ENCODE results near the gene LCN9. TPM values are rescaled to one million over a fixed set of nuclear protein-coding genes. Genes with fewer than 3 reads are reported as not detected.
"Not testable (repeated sequence)": the region's sequence is repeated elsewhere in the genome, so short reads cannot be mapped to it uniquely, and the experiment has no call there.

The LCN9 gene
- total RNA-seq, 1 donor from 2014 or later = not detected

GRCh38 chr9:135647884-135648283 is 15.2 kb upstream of the LCN9 start:
- DNase-seq = no peak

DNA sequence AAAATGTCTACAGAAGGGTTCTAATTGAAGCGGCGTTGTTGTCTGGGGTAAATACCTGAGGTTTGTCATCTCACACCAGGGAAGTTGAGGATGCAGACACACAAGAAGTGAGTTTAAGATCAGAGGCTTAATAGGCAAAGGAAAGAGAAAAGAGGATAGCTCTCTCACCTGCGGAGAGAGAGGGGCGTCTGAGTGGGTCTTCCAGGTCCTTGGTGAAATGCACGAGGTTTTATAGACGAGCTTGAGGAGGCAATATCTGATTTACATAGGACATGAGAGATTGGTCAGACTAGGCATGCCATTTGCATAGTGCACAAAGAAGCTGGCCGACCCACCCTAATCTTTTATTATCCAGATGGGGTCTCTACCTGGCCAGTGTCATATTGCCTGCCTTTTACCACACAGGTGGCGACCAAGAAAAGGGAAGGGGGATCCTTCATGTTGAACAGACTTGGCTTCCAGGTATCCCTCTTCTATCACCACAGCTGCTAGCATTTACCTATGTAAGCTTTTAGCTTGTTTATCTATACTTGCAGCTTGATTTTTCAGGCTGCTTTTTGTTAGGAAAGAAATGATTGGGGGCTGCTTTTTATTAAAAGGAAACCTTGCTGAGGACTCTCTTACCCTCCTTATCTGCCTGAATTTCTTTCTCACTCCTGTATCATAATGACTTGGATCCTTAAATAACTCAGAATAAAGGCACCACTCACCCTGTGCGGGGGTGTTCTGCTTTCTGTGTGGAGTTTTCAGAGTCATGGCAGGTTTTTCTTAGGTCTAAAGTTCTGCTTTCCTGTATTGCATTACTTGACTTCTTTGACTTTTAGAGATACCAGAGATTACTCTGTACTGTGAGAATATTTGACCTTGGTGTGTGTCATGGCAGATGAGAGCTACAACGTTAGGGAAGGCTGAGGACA is 14.4 kb upstream of the LCN9 start:
- DNase-seq = no peak

DNA sequence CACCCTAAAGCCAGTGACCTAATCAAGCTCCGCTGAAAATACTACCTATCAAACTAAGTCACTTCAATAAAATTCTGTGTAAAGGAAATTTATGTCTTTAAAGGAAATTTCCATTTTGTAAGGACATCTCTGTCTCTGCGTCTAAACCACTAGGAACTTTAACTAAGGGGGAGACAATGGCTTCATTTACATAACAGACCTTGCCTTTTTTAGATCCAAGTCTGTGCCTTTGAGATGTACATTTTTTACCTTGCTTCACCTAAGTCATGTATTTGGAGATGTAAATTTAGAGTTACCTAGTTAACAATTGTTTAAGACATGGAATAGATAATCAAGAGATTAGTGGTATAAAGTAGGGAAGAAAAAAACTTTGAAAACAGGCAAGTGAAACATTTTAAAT is 13.6 kb upstream of the LCN9 start:
- DNase-seq = no peak

DNA sequence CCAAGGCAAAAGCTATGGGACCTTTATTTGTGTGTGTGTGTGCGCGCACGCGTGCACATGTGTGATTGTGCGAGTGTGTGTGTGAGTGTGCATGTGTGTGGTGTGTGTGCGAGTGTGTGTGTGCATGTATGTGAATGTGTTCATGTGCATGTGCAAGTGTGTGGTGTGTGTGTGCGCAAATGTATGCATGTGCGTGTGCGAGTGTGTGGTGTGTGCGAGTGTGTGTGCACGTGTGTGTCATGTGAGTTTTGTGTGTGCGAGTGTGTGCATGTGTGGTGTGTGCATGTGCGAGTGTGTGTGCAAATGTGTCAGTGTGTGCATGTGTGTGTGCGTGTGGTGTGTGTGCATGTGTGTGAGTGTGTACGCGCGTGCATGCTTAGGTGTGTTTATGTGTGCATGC is 12.7 kb upstream of the LCN9 start:
- no peak for DNase-seq

GRCh38 chr9:135655317-135655716 is 7.8 kb upstream of the LCN9 start:
- no peak for DNase-seq

- DNase-seq = no peak
Observed at GRCh38 chr9:135657416-135657815, 5.7 kb upstream of the LCN9 start.

GRCh38 chr9:135659252-135659651 is 3.9 kb upstream of the LCN9 start:
- DNase-seq = no peak

GRCh38 chr9:135660407-135660806 is 2.7 kb upstream of the LCN9 start:
- DNase-seq = no peak

DNA sequence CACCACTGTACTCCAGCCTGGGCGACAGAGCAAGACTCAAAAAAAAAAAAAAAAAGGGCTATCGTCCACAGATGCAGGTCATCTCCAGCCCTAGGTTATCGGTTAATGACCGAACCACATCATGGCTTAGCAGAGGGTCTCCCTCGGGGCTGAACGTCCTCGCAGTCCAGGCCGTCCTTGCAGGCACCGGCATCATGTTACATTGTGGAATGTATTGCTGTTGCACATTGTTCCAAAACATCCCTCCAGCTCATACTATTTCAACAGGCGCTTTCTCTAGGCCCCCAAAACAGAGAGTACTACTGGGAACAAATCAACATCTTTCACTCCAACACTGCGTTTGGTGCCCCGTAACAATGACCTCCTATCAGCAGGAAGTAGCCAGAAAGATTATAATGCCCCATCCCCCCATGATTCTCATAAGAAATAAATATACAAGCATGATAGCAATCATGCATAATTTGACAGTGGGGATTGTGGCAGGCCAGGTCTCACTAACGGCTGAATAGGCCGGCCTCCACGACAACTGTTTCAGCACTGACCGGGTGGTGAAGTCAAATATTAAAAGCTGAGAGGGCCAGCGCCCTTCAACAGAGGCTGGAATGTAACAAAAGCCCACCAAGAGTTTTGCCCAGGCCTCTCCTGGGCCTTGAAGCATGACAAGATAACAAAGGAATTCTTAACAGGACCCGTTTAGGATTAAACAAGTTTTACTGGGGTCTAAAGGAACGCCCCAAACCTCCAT is 1.1 kb upstream of the LCN9 start:
- DNase-seq = no peak

GRCh38 chr9:135663451-135663770 is 302 bp downstream of the LCN9 start:
- no peak for DNase-seq

GRCh38 chr9:135663857-135664256 is 748 bp downstream of the LCN9 start:
- no peak for DNase-seq

GRCh38 chr9:135664266-135664665 is 1.2 kb downstream of the LCN9 start:
- no peak for DNase-seq

- DNase-seq = no peak
Observed at GRCh38 chr9:135664801-135665794, 2.0 kb downstream of the LCN9 start.

- no peak for DNase-seq
Observed at GRCh38 chr9:135665795-135666189, 2.7 kb downstream of the LCN9 start.

DNA sequence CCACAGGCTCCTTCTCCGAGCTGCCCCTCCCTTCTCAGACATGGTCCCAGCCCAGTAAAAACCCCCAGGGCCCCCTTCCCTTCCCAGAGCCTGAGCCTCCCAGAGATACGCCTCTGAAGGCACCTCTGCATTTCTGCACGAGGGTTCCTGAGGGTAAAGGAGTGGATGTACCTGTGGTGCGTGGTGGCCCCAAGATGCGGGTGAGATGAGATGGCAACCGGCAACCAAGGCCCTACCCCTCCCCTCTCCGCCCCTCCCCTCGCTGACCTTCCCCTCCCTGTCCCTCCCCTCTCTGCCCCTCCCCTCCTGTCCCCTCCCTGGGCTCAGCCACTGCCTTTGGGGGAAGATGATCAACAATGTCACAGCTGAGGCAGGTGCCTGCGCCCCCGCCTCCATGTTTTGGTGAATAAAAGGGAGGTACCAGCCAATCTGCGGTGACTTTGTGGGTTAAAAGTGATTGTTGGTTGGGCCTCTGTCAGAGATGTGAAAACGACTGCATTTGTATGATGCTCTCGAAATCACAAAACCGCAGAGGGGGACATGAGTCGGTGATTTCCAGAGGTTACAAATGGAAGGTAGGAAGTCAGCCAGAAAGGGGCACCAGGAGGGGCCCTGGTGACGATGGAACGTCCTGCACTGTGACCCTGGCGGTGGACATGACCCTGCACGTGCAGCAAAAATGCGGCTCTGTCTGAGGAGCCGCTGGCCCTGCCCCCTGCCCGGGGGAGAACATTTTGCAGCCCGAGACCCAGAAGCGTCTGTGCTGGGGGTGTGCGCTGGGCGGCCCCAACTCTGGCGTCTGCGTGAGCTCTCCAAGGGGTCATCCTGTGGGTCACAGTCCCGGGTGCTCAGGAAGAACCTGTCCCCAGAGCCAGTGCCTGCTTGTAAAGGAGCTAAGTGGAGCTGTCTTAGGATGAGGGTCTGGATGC is 3.7 kb downstream of the LCN9 start:
- no peak for DNase-seq

DNA sequence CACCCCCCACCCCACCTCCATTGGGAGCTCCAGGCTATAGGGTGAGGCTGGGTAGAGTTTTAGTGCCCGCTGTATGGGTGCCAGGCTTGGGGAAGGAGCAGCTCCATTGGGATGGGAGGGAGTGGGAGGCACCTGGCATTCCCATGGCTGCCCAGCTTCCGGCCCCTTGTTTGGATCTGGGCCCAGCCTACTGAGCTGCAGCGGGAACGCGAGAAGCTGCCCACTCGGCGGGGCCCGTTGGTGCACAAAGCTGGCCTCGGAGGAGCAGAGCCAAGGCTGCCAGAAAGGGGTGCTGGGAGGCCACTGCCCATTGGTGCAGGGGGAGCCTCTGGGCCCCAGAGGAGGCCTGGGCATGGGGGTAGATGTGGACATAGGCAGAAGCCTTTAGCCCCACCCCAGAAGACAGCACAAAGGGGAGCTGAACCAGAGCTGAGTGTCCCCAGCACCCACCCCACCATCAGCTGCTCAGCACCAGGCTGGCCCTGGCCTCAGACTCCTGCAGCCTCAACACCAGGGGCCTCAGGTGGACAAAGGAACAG is 4.4 kb downstream of the LCN9 start:
- DNase-seq = no peak

- not testable (repeated sequence) for DNase-seq
Observed at GRCh38 chr9:135669018-135669417, 5.9 kb downstream of the LCN9 start.

DNA sequence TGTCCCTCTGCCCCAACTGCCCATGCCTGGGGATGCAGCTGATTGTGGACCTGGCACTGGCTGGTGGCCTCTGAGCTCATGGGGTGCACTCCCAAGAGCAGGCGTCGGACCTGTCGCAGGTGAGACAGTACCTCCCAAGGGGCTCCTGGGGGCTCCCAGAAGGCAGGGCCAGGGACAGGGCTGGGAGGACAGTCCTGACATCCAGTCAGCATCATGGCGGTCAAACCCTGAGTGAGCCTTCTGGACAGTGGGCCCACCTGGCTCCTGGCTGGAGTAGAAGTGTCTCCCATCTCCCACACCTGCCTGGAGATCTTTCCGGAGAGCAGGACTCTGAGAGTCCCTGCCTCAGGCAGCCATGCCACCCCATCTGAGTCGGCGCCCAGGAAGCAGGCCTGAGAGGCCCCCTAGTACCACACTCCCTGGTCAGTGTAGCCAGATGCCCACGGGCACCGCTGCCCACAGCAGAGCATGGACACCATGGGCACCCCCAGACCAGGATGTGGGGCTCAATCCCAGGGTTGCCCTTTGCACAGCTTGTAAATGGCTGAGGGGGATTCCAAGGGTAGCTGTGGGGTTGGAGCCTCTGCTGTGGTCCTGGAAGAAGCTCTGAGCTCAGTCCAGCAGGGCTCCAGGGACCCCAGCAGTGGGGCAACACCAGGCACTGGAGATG is 6.6 kb downstream of the LCN9 start:
- no peak for DNase-seq

DNA sequence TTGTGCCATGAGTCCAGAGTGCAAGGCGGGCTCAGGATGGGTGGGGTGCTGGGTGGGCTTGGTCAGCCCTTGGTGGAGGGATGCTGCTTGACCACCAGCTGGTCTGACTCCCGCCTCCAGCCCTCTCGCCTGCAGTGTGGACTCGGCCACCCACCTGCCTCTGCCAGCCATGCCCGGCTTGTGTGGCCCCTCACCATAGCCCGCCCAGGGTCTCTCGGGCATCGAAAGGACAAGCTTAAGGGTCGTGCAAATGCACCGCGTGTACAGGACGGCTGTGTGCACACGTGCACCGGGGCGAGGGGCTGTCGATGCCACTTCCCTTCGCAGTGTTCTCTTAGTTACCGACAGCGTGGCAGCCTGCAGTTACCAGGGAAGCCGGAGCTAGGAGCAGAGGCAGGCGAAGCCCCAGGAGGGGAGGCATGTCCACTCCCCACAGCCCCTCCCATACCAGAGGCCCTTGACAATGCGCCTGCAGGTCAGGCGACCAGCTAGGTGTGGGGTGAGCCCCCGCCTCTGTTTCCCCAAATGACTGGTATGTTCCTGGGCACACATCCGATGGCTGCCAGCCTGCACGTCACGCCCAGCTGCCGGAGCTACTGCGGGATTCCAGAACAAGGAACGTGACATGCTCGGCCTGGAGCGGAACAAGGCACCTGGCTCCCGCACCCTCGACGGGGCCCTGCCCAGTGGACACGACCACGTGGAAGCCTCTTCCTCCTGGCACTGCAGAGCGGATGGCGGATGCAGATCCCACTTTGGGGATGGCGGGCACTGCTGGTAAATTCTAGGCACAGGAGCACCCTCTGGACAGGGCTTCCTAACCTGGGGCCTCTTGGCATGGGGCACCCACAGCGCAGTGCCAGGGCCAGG is 7.8 kb downstream of the LCN9 start:
- no peak for DNase-seq

Data from skin of body (tissue), 2 donors.